NCI-H748 (cell line): Measurements from ENCODE around the gene LEMD3.

Experiments
- DNase-seq: peaks from one replicate; lab custom pipeline; 2025; ENCODE audit not compliant: unreplicated experiment; lab: John Stamatoyannopoulos, UW

The LEMD3 gene

DNA sequence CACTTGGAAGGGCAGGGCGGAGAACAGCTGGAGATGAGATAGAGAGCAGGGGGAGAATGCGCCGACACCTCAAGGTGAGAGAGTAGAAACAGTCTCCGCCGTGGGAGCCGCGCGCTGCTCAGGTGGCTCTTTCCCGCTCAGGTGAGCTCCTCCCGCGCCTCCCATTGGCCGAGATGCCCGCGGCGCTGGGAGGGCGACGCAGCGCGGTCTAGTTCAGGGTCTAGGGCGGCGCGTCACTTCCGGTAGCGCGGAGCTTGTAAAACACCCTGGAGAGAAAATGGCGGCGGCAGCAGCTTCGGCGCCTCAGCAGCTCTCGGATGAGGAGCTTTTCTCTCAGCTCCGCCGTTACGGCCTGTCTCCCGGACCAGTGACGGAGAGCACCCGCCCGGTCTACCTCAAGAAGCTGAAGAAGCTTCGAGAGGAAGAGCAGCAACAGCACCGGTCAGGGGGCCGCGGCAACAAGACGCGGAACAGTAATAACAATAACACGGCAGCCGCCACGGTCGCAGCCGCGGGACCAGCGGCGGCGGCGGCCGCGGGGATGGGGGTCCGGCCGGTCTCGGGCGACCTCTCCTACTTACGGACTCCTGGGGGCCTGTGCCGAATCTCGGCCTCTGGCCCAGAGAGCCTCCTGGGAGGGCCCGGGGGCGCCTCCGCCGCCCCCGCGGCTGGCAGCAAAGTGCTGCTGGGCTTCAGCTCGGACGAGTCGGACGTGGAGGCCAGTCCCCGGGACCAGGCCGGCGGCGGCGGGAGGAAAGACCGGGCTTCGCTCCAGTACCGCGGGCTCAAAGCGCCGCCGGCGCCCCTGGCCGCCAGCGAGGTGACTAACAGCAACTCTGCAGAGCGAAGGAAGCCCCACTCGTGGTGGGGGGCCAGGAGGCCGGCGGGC is at the start of gene LEMD3:
Gene LEMD3 (plus strand): TSS at position 264 of the 889 bp plus-strand sequence. CDS start 14 bp downstream, at position 278.
- peak; percentile 99 for DNase-seq

- peak; percentile 87 for DNase-seq
These were observed 48.1 kb upstream of the LEMD3 start, which contains the start of gene WIF1 for GRCh38 chr12:65121049-65121955. WIF1 (minus strand) TSS chr12:65121305; CDS start chr12:65121191, 114 bp downstream.

GRCh38 chr12:65121956-65122469 is 47.4 kb upstream of the LEMD3 start:
- DNase-seq = no peak

DNA sequence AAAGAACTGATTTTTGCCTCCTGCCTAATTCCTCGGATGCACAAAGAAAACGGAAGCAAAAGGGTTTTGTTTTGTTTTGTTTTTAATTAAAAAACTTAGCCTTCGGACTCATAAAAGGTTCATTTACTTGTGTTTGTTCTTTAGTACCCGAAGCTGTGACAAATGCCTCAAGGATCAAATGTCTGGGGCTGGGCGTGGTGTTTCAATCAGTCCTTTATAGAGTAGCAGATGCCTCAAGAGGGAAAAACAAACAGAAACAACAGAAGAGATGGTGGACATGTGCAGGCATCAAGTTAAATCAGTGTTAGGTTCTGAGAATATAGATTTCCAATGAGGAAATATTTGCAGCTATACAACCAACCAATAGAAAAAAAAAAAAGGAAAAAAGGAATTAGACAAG is 46.7 kb upstream of the LEMD3 start:
- DNase-seq = peak; percentile 68

DNA sequence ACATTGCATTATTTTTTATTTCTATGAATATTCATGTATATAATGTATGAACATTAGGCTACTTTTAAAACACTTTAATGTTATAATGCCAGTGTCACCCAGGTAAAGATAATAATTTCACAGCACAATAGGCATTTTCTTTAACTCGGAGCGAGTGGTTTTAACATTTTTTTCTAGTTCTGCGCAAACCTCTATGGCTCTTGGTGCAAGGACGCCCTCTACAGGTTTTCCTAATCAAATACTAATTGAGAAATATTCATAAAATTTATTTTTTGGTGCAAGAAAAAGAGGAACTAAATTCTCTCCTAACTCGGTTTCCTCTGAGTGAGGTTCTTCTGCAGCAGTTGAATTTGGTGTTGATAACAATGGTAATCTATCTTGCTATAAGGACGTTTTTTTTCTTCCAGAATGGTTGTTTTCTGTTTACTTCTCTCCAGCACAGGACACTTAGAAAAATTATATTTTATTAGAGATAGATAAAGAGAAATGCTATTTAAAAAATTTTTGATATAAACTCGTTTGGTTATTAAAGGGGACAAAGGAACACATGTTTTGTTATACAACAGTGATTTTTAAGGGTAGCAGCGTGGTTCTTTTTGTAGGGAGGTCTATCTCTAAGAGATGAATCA is 45.8 kb upstream of the LEMD3 start:
- DNase-seq = peak; percentile 47

DNA sequence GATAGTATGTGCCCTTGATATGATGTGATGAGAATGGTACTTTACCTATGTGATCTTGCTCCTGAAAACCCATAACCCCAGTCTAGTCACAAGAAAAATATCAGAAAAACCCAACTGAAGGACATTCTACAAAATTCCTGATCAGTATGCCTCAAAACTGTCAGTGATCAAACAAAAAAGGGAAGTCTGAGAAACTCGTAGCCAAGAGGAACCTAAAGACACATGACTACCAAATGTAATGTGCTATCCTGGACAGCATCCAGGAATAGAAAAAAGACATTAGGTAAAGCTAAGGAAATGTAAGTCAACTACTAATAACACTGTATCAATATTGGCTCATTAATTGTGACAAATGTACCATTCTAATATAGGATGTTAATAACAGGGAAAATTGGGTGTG is 44.1 kb upstream of the LEMD3 start:
- no peak for DNase-seq

GRCh38 chr12:65125975-65126374 is 43.4 kb upstream of the LEMD3 start:
- DNase-seq = no peak

GRCh38 chr12:65126482-65126881 is 42.9 kb upstream of the LEMD3 start:
- no peak for DNase-seq

DNA sequence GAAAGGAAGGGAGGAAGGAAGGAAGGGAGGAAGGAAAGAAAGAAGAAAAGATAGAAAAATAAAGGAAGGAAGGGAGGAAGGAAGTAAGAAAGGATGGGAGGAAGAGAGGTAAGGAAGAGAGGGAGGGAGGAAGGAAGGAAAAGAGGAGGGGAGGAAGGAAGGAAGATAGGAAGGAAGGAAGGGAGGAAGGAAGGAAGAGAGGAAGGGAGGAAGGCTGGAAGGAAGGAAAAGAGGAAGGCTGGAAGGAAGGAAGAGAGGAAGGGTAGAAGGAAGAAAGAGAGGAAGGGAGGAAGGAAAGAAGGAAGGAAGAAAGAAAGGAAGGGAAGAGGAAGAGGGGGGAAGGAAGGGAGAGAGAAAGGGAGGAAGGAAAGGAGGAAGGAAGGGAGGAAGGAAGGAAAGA is 35.5 kb upstream of the LEMD3 start:
- DNase-seq = no peak

DNA sequence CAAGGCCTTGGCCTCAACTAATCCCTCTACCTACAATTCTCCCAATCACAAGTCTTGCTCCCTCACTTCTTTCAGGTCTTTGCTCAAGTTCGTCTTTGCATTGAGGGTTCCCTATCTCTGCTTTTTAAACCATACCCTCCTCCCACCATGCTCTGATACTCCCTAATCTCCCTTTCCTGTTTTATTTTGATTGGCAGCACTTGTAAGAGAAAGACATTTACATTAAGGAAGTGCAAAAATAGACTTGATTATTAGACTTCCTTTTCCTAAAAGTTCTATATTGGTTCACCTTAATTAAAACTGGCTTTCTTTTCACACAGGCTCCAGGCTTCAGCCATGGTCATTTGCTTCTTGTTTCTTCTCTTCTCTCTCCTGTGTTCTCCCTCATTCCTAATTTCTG is 30.0 kb upstream of the LEMD3 start:
- DNase-seq = no peak

- DNase-seq = no peak
These were observed 28.6 kb upstream of the LEMD3 start for GRCh38 chr12:65140738-65141137.

DNA sequence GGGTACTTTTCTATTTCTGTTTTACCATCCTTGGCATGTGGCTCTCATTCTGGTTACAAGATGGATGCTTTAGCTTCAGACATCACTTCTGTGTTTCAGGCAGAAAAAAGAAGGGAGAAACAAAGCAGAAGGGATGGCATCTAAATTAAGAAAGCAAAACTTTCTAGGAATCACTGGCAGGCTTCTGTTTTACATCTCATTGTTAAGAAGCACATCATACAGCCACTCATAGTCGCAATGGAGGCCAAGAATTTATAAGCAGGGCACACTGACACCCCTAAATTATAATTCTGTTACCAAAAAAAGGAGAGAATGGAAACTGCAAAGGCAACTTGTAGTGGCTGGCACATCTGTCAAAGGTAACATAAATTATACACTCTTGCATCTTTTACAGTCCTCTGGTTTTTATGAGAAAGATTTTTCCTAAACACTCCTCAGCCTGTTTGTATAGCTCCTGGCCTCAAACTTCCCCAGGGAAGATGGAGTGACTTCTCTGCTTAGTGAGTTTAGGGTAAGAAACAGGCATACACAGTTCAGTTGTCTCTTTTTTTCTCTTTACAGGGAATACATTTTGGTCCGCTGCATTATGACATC is 22.0 kb upstream of the LEMD3 start:
- no peak for DNase-seq

- DNase-seq = no peak
These were observed 17.4 kb upstream of the LEMD3 start for GRCh38 chr12:65152012-65152411.

DNA sequence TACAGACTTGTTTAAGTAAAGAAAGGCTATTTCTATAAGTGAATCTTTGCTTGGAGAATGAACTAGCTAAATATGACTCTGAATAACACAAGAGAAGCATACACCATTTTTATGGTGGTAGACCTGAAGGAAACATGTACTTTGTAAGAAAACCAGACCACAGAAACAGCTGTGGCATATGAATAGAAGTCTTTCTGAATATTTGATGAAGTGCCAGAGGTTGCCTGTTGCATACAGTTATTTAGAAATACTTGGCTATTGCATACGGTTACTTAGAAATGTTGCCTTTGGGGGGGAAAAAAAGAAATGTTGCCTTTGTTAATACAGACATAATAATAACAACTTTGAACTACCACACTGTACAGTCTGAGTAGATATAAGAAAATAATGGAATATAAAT is 16.8 kb upstream of the LEMD3 start:
- no peak for DNase-seq

- no peak for DNase-seq
These were observed 13.6 kb upstream of the LEMD3 start for GRCh38 chr12:65155784-65156183.

GRCh38 chr12:65156366-65156841 is 13.0 kb upstream of the LEMD3 start:
- DNase-seq = no peak

DNA sequence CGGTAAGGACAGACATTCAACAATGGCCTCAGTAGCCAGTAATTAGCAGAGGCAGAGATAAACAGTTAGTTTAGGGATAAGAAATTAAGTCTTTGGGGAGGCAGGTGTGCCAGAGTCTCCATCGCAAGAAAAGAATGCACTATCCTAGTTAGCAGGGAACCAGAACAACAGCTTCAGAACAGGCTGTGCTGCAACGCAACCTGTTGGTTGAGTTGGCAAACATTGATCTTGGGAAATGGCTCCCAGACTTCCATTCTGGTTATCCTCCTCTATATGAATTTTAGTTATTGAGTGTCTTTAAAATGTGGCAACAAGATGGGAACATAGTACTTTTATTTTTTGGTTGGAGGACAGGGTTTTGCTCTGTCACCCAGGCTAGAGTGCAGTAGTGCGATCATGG is 12.3 kb upstream of the LEMD3 start:
- no peak for DNase-seq

- no peak for DNase-seq
These were observed 6.8 kb upstream of the LEMD3 start for GRCh38 chr12:65162609-65163008.

- DNase-seq = no peak
These were observed 5.1 kb upstream of the LEMD3 start for GRCh38 chr12:65164244-65164643.

DNA sequence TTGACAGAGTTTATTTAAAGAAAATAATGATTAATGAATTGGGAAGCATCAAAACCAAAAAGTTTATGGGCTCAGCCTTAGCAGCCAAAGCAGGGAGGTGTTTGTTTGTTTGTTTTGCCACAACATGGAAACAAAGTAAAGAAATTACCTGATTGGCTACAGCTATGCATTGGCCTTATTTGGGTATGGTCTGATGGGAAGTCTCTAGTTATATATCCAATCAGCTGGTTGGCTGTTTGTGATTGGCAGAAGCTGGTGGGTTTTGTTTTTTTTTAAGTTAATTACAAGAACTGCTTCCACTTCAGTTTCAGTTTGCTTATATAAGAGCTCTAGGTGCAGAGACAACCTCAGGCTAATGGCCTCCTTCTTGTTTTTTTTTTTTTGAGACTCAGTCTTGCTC is 4.6 kb upstream of the LEMD3 start:
- DNase-seq = no peak
